ENCODE data around the gene UBE3D. TPM values are rescaled to one million over a fixed set of nuclear protein-coding genes. Genes with fewer than 3 reads are reported as not detected.
A peak's percentile ranks its signal among the peaks of the same experiment; 100 is the strongest.

UBE3D gene
- total and polyA plus RNA-seq, 2 of the 8 experiments (the other 6 are each of a cell fraction or from before 2014, with no cell fraction given), result 5.7 to 16.3 TPM

DNA sequence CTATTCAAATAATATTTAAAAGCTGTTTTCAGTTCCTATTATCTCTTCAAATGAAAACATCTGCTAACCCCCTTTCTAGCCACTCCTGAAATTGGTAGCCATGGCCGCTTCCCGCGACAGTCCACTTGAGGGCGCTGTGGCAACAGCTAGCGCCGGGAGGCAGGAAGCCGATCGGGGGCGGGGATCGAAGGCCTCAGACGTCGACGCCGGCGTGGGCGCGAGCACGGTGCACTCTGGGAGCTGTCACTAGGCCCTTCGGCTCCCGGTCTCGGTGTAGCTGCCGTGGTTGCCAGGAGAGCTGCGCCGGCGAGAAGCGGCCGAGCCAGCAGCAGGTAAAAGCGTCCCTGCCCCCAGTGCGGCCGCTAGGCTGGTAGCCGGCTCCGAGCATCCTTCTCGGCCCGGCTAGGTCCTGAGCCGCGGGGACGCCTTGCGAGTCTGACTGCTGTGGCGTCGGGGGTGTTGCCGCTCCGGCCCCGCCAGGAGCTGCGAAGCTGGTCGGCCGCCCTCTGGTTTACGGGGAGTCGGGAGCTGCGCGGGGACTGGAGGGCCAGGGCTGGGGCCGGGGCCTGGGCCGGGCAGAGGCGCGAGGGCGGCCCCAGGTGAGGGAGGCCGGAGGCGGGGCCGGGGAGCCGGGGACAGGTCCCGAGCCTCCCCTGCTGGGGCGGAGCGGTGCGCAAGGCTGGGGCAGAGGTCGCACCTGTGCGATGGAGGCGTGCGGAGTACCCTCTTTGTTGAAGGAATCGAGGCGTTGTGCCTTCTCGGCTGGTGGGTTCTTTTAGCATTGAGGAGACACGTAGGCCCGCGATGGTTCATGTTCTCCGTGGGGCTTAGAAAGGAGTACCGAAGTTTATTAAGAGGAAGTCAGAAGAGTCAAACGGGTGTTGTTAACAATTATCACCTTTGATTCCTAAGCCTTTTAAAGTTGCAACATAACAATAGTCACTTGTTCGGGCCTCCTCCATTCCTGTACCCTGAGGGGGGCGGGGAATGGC lies 2.1 kb upstream of the UBE3D start, which contains the start of gene DOP1A (continued):
- peak; percentile 45 for TF ChIP-seq KDM4A (IDR thresholded peaks at IDR 0.05; ENCODE audit: low read depth, low read length, severe bottlenecking)
- TF ChIP-seq CEBPB (IDR thresholded peaks at IDR 0.05; ENCODE audit: low read depth, low read length), result no peak
- TF ChIP-seq ATF2 (IDR thresholded peaks at IDR 0.05; ENCODE audit: low read length), result no peak
- no peak for TF ChIP-seq ATF3 (IDR thresholded peaks at IDR 0.05; ENCODE audit: insufficient read depth, low read depth, low read length)
- TF ChIP-seq, protein P1, sequence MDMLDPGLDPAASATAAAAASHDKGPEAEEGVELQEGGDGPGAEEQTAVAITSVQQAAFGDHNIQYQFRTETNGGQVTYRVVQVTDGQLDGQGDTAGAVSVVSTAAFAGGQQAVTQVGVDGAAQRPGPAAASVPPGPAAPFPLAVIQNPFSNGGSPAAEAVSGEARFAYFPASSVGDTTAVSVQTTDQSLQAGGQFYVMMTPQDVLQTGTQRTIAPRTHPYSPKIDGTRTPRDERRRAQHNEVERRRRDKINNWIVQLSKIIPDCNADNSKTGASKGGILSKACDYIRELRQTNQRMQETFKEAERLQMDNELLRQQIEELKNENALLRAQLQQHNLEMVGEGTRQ (IDR thresholded peaks at IDR 0.05; ENCODE audit: low read length), result 0 out of 2 replicates have a peak, but pooled peaks have one; percentile 9
- TF ChIP-seq TCF12 (IDR thresholded peaks at IDR 0.05; ENCODE audit: low read depth, low read length), result 0 out of 2 replicates have a peak, but pooled peaks have one; percentile 68
- TF ChIP-seq, protein P2, sequence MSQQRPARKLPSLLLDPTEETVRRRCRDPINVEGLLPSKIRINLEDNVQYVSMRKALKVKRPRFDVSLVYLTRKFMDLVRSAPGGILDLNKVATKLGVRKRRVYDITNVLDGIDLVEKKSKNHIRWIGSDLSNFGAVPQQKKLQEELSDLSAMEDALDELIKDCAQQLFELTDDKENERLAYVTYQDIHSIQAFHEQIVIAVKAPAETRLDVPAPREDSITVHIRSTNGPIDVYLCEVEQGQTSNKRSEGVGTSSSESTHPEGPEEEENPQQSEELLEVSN (IDR thresholded peaks at IDR 0.05), result peak; percentile 40
- TF ChIP-seq RAD21 (IDR thresholded peaks at IDR 0.05 in 1 of 2, conservative IDR thresholded peaks at IDR 0.05 in 1 of 2; ENCODE audit: low read depth in 2 of 2, low read length in 2 of 2), result peak; percentile 90 to 95
- TF ChIP-seq JUND (IDR thresholded peaks at IDR 0.05; ENCODE audit: low read length), result no peak
- peak; percentile 79 for TF ChIP-seq TAF1 (IDR thresholded peaks at IDR 0.05; ENCODE audit: low read depth, low read length)
- TF ChIP-seq YY1 (IDR thresholded peaks at IDR 0.05; ENCODE audit: low read depth, low read length), result peak; percentile 90
- no peak for TF ChIP-seq CBX8 (IDR thresholded peaks at IDR 0.05; ENCODE audit: borderline replicate concordance, low read depth, low read length)
- peak; percentile 90 for TF ChIP-seq RBBP5 (IDR thresholded peaks at IDR 0.05; ENCODE audit: borderline replicate concordance, low read depth, low read length)
- no peak for TF ChIP-seq EZH2 (IDR thresholded peaks at IDR 0.05; ENCODE audit: low read depth, low read length, severe bottlenecking)
- 0 out of 2 replicates have a peak, but pooled peaks have one; percentile 24 for TF ChIP-seq SP1 (IDR thresholded peaks at IDR 0.05; ENCODE audit: low read depth, low read length)
- peak; percentile 97 for TF ChIP-seq EGR1 (IDR thresholded peaks at IDR 0.05; ENCODE audit: borderline replicate concordance, low read depth, low read length)
- TF ChIP-seq, protein P3, sequence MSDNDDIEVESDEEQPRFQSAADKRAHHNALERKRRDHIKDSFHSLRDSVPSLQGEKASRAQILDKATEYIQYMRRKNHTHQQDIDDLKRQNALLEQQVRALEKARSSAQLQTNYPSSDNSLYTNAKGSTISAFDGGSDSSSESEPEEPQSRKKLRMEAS (IDR thresholded peaks at IDR 0.05), result peak; percentile 81

Measured in H1 (cell line).